NOMO-1 treated with DMSO at 0.1 percent for 48 hours (cell line): Measurements from ENCODE around the gene GALNT17.
"Not testable (repeated sequence)": the region's sequence is repeated elsewhere in the genome, so short reads cannot be mapped to it uniquely, and the experiment has no call there.

Source experiments
- DNase-seq: peaks from one replicate; lab custom pipeline; 2025; ENCODE audit not compliant: unreplicated experiment; lab: John Stamatoyannopoulos, UW

The GALNT17 gene

GRCh38 chr7:71157757-71158156 is 25.8 kb downstream of the GALNT17 start:
- DNase-seq: no peak

- no peak for DNase-seq
Measured at GRCh38 chr7:71165708-71166107, 33.8 kb downstream of the GALNT17 start.

GRCh38 chr7:71171476-71171875 is 39.5 kb downstream of the GALNT17 start:
- DNase-seq: no peak

GRCh38 chr7:71173955-71174354 is 42.0 kb downstream of the GALNT17 start:
- no peak for DNase-seq

GRCh38 chr7:71182438-71182935 is 50.5 kb downstream of the GALNT17 start:
- no peak for DNase-seq

- DNase-seq: no peak
Measured at GRCh38 chr7:71184136-71184535, 52.2 kb downstream of the GALNT17 start.

GRCh38 chr7:71184609-71185008 is 52.7 kb downstream of the GALNT17 start:
- DNase-seq: no peak

- no peak for DNase-seq
Measured at GRCh38 chr7:71186535-71187057, 54.7 kb downstream of the GALNT17 start.

- DNase-seq: no peak
Measured at GRCh38 chr7:71191771-71192170, 59.8 kb downstream of the GALNT17 start.

GRCh38 chr7:71193099-71193810 is 61.3 kb downstream of the GALNT17 start:
- DNase-seq: no peak

GRCh38 chr7:71198391-71198790 is 66.4 kb downstream of the GALNT17 start:
- DNase-seq: no peak

- DNase-seq: no peak
Measured at GRCh38 chr7:71198887-71199286, 66.9 kb downstream of the GALNT17 start.

- DNase-seq: no peak
Measured at GRCh38 chr7:71206184-71206583, 74.2 kb downstream of the GALNT17 start.

- DNase-seq: no peak
Measured at GRCh38 chr7:71208881-71209280, 76.9 kb downstream of the GALNT17 start.

GRCh38 chr7:71209484-71209883 is 77.5 kb downstream of the GALNT17 start:
- DNase-seq: not testable (repeated sequence)

GRCh38 chr7:71210220-71210619 is 78.3 kb downstream of the GALNT17 start:
- no peak for DNase-seq

GRCh38 chr7:71212433-71212832 is 80.5 kb downstream of the GALNT17 start:
- DNase-seq: not testable (repeated sequence)

GRCh38 chr7:71216211-71216610 is 84.3 kb downstream of the GALNT17 start:
- DNase-seq: no peak

- DNase-seq: no peak
Measured at GRCh38 chr7:71220210-71220695, 88.3 kb downstream of the GALNT17 start.

- DNase-seq: no peak
Measured at GRCh38 chr7:71221049-71221448, 89.1 kb downstream of the GALNT17 start.

- DNase-seq: peak; percentile 68
Measured at GRCh38 chr7:71221549-71221948, 89.6 kb downstream of the GALNT17 start.

GRCh38 chr7:71227126-71227525 is 95.2 kb downstream of the GALNT17 start:
- DNase-seq: no peak

GRCh38 chr7:71229148-71229547 is 97.2 kb downstream of the GALNT17 start:
- no peak for DNase-seq
